Measurements from ENCODE around the gene SPATA31C2. TPM values are rescaled to one million over a fixed set of nuclear protein-coding genes. Genes with fewer than 3 reads are reported as not detected.
"Not testable (repeated sequence)": the region's sequence is repeated elsewhere in the genome, so short reads cannot be mapped to it uniquely, and the experiment has no call there.

The SPATA31C2 gene
- total RNA-seq, 1 experiment from 2014 or later = not detected

DNA sequence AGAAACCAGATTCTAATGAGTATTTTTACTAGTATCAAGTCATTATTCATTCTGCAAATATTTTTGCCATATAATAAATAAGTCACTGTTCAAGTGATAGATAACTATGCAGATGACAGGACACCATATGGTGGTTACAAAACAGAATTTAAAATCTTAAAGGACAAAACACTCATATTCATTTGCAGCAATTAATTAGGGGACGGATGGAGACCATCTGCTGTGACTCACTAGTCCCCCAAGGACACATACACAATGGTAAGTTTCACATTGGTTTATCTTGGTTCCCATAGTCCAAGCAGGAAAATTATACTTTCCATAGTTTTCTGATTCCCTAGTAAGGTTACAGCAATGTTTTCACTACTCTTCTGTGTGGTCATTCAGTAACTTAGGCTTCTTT lies 28.4 kb upstream of the SPATA31C2 start:
- Histone ChIP-seq H3K4me1 (replicated peaks) (no peaks in the 10 kb centered on the region), H3K9me3 (replicated peaks) (no peaks in the 10 kb centered on the region), H3K27ac (no peak overlapping the region), H3K4me3 (no peak overlapping the region), H3K27me3 (replicated peaks) (no peaks in the 10 kb centered on the region), H3K36me3 (no peaks in the 10 kb centered on the region)
- no peak for DNase-seq (ENCODE audit: low read depth in 1 of 2, low spot score in 2 of 2)

DNA sequence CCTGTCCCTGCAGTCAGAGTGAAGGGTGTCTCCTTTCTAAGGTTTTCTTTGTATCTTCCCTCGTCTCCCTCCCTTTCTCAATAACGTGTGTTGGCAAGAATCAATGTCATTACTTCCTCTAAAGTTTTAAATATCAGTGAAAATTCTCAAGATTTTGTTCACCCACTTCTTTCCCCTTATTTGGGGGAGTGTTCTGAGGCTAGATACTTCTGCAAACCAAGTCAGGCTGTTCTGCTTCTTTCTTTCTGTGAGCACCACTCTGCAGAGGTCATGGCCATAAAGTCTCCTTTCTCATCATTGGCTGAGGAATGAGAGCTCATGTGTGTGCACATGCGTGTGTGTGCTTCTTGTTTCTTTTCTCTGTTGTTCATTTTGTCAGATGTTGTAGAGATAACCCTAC lies 26.6 kb upstream of the SPATA31C2 start:
- Histone ChIP-seq H3K27ac (no peak overlapping the region), H3K27me3 (replicated peaks) (no peaks in the 10 kb centered on the region), H3K36me3 (no peaks in the 10 kb centered on the region), H3K9me3 (replicated peaks) (no peaks in the 10 kb centered on the region), H3K4me1 (replicated peaks) (no peaks in the 10 kb centered on the region), H3K4me3 (no peak overlapping the region)
- no peak for DNase-seq (ENCODE audit: low read depth in 1 of 2, low spot score in 2 of 2)

DNA sequence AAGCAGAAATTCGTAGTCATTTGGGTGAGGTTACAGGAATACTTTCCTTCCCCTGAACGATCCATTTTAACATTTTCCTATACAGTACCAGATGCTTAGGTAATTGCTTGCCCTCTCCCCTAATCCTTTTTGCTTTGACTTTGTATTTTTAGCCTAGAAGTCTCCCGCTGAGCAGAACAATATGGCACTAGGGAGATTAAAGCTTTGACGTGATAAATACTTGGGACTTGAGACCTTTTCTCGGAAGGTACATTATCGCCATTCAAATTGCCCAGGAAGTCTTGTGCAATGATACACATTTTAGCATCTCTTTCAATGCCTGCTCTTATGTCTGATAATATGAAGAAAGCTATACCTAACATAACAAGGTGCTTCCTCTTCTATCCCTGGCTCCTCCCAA lies 22.9 kb upstream of the SPATA31C2 start:
- Histone ChIP-seq H3K27me3 (replicated peaks) (no peaks in the 10 kb centered on the region), H3K4me1 (replicated peaks) (no peaks in the 10 kb centered on the region), H3K4me3 (no peak overlapping the region), H3K9me3 (replicated peaks) (no peaks in the 10 kb centered on the region), H3K36me3 (no peaks in the 10 kb centered on the region), H3K27ac (no peak overlapping the region)
- no peak for DNase-seq (ENCODE audit: low read depth in 1 of 2, low spot score in 2 of 2)

DNA sequence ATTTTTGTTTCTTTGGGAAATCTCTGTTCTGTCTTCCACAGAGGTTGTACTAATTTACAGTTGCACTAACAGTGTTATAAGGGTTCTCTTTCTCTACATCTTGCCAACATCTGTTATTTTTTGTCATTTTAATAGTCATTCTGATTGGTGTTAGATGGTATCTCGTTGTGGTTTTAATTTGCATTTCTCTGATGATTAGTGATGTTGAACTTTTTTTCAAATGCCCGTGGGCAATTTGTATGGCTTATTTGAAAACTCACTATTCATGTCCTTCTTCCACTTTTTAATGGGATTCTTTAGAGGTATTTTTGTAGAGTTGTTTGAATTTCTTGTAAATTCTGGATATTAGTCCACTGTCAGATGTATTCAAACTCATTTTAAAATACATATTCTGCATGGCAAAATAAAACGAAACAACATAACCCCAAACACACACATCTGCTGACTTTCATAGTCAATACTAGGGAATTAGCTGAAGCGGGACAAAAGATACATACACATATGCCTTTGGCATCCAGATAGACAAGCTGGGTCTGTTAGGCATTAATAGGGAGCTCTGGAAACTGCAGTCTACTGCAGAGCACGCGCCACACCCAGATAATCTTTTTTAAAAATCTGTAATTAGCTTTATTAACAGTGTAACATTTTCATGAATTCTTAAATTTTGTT lies 5.8 kb upstream of the SPATA31C2 start:
- 0 out of 2 replicates have a peak, but pooled peaks cover 3% of the 10 kb centered on the region for H3K27me3 ChIP-seq (replicated peaks)
- no peaks in the 10 kb centered on the region for H3K4me1 ChIP-seq (replicated peaks)
- no peaks in the 10 kb centered on the region for H3K9me3 ChIP-seq (replicated peaks)
- no peak overlapping the region for H3K27ac ChIP-seq
- no peak overlapping the region for H3K4me3 ChIP-seq
- DNase-seq (ENCODE audit: low read depth in 1 of 2, low spot score in 2 of 2) = no peak
- no peaks in the 10 kb centered on the region for H3K36me3 ChIP-seq

DNA sequence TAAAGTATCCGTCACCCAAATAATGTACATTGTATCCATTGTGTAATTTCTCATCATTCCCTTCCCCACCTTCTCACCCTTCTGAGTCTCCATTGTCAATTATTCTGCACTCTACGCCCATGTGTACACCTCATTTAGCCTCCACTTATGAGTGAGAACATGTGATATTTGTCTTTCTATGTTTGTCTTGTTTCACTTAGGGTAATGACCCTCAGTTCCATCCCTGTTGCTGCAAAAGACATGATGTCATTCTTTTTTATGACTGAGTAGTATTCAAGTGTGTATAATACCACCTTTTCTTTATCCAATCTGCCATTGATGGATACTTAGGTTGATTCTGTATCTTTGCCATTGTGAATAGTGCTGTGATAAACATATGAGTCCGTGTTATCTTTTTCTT lies 4.9 kb upstream of the SPATA31C2 start:
- Histone ChIP-seq H3K4me3 (no peak overlapping the region), H3K27me3 (replicated peaks) (0 out of 2 replicates have a peak, but pooled peaks cover 3% of the 10 kb centered on the region), H3K4me1 (replicated peaks) (no peaks in the 10 kb centered on the region), H3K9me3 (replicated peaks) (no peaks in the 10 kb centered on the region), H3K36me3 (no peaks in the 10 kb centered on the region), H3K27ac (no peak overlapping the region)
- DNase-seq (ENCODE audit: low read depth in 1 of 2, low spot score in 2 of 2) = no peak

DNA sequence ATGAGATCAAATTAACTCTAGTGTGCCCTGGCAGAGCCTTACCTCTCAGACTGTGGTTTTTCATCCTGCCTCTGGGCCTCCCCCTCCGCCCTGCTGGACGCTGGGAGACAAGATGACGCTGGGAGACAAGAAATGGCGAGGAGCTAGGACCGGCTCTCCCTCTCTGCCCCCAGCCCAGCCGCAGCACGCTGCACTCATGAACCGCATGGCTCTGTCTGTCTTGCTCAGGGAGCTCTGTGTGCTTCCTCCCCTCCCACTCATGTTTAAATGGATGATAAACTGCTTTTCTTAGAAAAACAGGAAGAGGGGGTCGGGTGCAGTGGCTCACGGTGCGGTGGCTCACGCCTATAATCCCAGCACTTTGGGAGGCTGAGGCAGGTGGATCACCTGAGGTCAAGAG lies 4.7 kb downstream of the SPATA31C2 start:
- not testable (repeated sequence) for DNase-seq (ENCODE audit: low read depth in 1 of 2, low spot score in 2 of 2); H3K27ac ChIP-seq; H3K4me1 ChIP-seq (replicated peaks); H3K36me3 ChIP-seq; H3K9me3 ChIP-seq (replicated peaks); H3K27me3 ChIP-seq (replicated peaks); H3K4me3 ChIP-seq

DNA sequence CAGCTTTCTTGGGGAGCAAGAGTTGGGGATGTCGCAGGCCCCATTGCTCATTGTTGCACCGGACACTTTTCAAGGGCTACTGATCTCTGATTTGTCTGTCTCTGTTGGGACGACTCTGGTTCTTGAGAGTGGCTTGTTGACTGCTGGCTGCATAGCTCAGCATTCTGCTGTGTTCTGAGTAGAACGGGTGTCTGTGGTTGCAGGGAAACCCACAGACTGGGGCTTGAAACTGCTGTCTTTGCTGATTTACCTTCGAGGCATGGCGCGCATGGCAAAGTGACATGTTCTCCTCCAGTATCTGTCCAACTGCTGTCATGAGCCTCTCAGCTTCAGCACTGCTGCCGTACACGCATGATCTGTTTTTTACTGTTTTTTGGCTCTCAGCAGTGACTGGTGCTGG lies 8.7 kb downstream of the SPATA31C2 start:
- not testable (repeated sequence) for H3K4me1 ChIP-seq (replicated peaks); DNase-seq (ENCODE audit: low read depth in 1 of 2, low spot score in 2 of 2); H3K36me3 ChIP-seq; H3K27me3 ChIP-seq (replicated peaks); H3K4me3 ChIP-seq; H3K27ac ChIP-seq; H3K9me3 ChIP-seq (replicated peaks)

DNA sequence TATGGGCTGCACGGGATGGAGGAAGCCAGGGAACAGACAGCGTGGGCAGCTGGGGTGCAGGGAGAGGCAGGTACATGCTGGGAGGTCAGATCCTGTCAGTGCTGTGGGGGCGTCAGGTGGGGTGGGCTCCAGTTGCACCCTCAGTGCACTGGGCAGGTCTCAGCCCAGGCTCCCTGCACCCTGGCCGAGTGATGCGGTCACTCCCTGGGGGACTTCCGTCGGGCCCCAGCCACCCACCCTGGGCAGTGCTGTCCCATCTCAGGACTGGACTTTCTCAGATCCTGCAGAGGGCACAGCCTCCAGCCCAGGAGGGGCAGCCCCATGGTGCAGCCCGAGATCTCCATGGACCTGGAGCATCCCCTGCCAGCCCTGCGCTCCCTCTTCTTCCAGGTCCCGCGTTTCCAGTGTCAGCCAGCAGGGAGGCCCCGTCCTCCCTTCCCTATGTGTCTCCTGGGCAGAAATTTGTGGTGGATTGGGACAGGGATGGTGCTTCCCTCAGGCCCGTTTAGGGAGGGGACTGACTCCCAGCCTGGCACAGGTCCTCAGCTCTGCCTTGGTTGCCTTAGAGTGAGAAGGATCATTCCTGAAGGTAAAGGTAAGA lies 10.5 kb downstream of the SPATA31C2 start:
- not testable (repeated sequence) for H3K36me3 ChIP-seq; H3K27ac ChIP-seq; DNase-seq (ENCODE audit: low read depth in 1 of 2, low spot score in 2 of 2); H3K4me3 ChIP-seq; H3K9me3 ChIP-seq (replicated peaks); H3K27me3 ChIP-seq (replicated peaks); H3K4me1 ChIP-seq (replicated peaks)

DNA sequence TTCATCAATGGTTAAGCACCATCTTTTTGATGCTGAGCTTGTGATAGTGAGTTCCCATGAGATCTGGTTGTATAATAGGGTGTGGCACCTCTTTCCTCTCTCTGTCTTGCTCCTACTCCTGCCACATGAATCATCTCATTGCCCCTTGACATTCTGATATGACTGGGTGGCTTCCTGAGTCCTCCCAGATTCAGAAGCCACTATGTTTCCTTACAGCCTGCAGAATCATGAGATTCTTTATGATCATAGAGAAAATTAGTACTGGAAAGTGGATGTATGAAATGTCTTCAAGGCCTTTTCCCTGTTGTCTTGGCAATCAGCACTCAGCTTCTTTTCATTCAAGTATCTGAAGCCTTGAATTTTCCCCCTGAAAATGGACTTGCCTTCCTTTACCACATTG lies 14.9 kb downstream of the SPATA31C2 start:
- not testable (repeated sequence) for DNase-seq (ENCODE audit: low read depth in 1 of 2, low spot score in 2 of 2)

DNA sequence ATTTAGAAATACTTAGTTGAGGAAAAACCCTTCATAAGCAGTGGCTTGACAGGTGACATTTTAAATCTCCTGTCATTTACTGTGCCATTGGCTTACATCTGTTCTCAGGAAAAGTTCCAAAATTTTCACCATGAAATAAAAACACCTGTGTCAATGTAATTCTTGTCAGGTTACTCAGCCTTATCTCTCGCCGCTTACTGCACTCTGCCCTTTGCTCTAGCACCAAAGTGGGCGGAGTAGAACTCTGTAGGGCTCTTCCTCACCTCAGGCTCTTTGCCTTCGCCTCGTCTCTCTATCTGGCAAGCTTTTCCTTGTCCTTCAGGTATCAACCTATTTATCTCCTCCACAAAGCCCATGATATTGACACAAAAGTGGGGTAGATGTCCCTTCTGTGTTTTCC lies 20.2 kb downstream of the SPATA31C2 start:
- not testable (repeated sequence) for H3K9me3 ChIP-seq (replicated peaks); H3K4me3 ChIP-seq; H3K27ac ChIP-seq; DNase-seq (ENCODE audit: low read depth in 1 of 2, low spot score in 2 of 2); H3K27me3 ChIP-seq (replicated peaks); H3K4me1 ChIP-seq (replicated peaks); H3K36me3 ChIP-seq

More for the DNA sequence above, 14.9 kb downstream of the SPATA31C2 start:
- not testable (repeated sequence) for H3K4me3 ChIP-seq; H3K27ac ChIP-seq; H3K27me3 ChIP-seq (replicated peaks); H3K9me3 ChIP-seq (replicated peaks); H3K4me1 ChIP-seq (replicated peaks); H3K36me3 ChIP-seq

DNA sequence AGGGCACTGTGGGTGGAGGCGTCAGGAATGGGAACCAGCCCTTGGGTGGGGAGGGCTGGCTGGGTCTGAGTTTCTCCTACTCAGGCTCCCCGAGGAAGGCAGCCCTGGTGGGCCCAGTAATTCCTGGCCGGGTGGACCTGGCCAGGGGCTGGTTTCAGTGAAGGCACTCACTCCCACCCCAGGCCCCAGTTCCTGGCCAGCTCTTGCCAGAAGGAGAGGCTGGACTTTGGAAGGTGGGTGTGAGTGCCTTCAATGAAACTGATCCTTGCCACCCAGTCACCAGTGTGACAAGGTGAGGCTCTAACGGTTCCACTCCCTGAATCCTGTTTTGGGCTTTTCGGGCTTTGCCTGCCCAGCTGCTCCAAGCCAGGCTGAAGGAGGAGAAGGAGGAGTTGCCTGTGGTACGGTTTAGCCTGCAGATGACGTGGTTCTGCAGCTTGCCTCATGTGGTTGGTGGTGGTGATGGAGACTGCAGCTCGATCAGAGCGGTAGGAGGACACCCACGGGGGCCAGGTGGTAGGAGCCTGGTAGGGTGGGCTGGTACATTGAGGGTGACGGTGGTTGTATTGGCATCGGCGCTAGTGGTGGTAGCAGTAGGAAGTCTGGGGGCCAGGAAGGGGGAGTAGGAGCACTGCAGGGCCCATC lies 23.2 kb downstream of the SPATA31C2 start:
- H3K27ac ChIP-seq; H3K4me1 ChIP-seq (replicated peaks); H3K27me3 ChIP-seq (replicated peaks); DNase-seq (ENCODE audit: low read depth in 1 of 2, low spot score in 2 of 2); H3K9me3 ChIP-seq (replicated peaks); H3K36me3 ChIP-seq; H3K4me3 ChIP-seq: not testable (repeated sequence)

DNA sequence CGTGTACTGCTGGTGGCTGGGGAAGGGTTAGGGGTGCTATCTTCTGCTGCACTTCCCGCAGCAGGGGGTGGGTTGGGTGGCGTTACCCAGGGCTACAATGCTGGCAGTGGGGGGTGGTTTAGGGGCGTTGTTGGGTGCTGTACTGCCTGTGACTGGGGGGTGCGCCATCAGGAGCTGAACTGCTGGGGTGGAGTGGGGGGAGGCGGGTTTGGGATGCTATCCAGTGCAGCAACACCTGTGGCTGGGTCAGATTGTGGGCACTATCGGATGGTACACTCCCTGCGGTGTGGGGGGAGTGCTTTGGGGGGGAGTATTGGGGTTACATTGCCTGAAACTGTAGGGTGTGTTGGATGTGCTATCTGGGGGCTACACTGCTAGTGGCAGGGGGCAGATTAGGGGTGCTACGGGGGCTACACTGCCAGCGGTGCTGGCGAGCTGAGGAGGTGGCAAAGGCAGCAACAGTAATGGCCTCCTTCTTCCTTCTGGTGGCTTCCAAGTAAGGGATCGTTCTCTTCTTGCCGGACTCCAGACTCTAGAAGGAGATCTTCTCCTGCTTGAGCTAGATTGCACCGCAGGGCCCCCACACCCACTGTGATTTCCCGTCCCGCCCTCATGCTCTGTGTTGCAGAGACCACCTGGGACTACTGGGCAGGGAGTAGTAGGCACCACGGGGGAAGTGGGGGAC lies 23.9 kb downstream of the SPATA31C2 start:
- H3K4me1 ChIP-seq (replicated peaks); H3K27ac ChIP-seq; H3K9me3 ChIP-seq (replicated peaks); H3K27me3 ChIP-seq (replicated peaks); H3K4me3 ChIP-seq; H3K36me3 ChIP-seq; DNase-seq (ENCODE audit: low read depth in 1 of 2, low spot score in 2 of 2): not testable (repeated sequence)

DNA sequence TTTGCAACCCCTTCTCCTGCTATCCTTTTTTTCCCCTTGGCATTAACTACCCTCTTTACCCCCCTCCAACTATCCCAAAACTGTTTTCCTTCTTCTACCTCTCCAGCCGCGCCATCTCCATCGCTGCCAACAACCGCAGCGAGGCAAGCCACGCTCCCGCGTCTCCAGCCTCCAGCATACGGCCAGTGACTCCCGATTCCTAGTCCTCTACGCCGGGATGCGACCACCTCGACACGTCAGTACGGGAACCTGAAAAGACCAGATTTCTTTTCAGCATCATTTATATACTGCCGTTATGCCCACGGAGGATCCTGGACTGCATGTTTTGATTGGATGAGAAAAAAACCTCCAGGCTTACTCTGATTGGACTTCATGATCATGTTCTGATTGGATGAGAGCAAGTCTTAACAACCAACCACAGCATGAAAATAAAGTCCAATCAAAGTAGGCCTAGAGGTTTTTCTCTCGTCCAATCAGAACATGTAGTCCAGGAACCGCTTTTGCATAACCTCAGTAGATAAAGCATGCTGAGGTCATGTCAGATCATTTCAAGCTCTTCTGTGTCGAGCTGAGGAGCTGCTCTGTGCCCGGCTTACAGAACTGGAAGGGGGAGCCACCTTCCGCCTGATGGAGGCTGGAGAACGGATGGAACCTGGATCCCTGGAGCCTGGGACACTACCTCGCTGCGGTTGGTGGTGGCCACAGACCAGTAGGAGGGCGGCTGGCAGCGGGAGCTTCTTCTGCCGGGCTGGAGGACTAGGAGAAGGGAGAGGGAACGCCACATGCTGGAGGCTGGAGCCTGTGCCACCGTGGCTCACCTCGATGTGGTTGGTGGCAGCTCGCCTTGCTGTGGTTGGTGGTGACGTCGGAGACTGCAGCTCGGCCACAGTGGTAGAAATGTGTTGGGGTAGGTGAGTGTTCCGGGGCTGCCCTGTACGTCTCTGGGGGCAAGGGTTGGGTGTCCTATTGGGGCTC lies 24.8 kb downstream of the SPATA31C2 start:
- H3K9me3 ChIP-seq (replicated peaks); H3K4me3 ChIP-seq; DNase-seq (ENCODE audit: low read depth in 1 of 2, low spot score in 2 of 2); H3K4me1 ChIP-seq (replicated peaks); H3K27ac ChIP-seq; H3K36me3 ChIP-seq; H3K27me3 ChIP-seq (replicated peaks): not testable (repeated sequence)
